H1 (cell line): ENCODE results near the gene TMEM30A. TPM values are rescaled to one million over a fixed set of nuclear protein-coding genes. Genes with fewer than 3 reads are reported as not detected.

ENCODE experiments used
- CTCF ChIA-PET: fragments of 300-600 bp; sonication (Branson Sonifier 250); formaldehyde crosslinking; loops from one replicate; lab custom pipeline; 2021; ENCODE audit not compliant: partially characterized antibody; lab: Charles Lee
- POLR2A ChIA-PET: fragments of 300-600 bp; sonication (Branson Sonifier 250); formaldehyde crosslinking; loops from one replicate; lab custom pipeline; 2021; ENCODE audit warnings: inconsistent platforms; ENCODE audit not compliant: partially characterized antibody; lab: Charles Lee
- DNase-seq, 2 experiments: peaks; one replicate each; pipeline versions ENCODE4 v3.0.0 to v3.0.0-alpha.2; 2010 to 2022; ENCODE audit warnings: low spot score in 2 of 2, low read depth in 1 of 2, mixed read lengths in 1 of 2
- FAIRE-seq: peaks from 2 replicates; lab custom pipeline; 2011; peaks lifted over from hg19 to GRCh38; lab: Jason Lieb, UNC
- H2AFZ ChIP-seq: 2 replicates; pipeline ENCODE4 v1.8.1; 2012; ENCODE audit warnings: low read length, inconsistent platforms
- H2AK5ac ChIP-seq: 2 replicates; pipeline ENCODE4 v1.6.1; 2013; ENCODE audit warnings: low read depth, low read length
- H2BK120ac ChIP-seq: replicated peaks from 2 replicates; pipeline ENCODE3; 2013; ENCODE audit warnings: low read depth, low read length, inconsistent platforms
- H2BK12ac ChIP-seq: 2 replicates; pipeline ENCODE4 v1.6.1; 2013; ENCODE audit warnings: low read depth, low read length
- H2BK15ac ChIP-seq: 2 replicates; pipeline ENCODE4 v1.6.1; 2013; ENCODE audit warnings: low read length
- H2BK20ac ChIP-seq: 2 replicates; pipeline ENCODE4 v1.6.1; 2013; ENCODE audit warnings: low read length
- H2BK5ac ChIP-seq: 2 replicates; pipeline ENCODE4 v1.6.1; 2013; ENCODE audit warnings: low read depth, low read length
- H3K14ac ChIP-seq: 2 replicates; pipeline ENCODE4 v1.6.1; 2013; ENCODE audit warnings: inconsistent platforms; ENCODE audit not compliant: insufficient read length
- H3K18ac ChIP-seq: 2 replicates; pipeline ENCODE4 v1.6.1; 2013; ENCODE audit warnings: low read length; ENCODE audit errors: extremely low read depth
- H3K23ac ChIP-seq: 2 replicates; pipeline ENCODE4 v1.6.1; 2013; ENCODE audit warnings: inconsistent platforms; ENCODE audit not compliant: insufficient read length
- H3K23me2 ChIP-seq: 2 replicates; pipeline ENCODE4 v1.6.1; 2013; ENCODE audit warnings: low read depth, low read length
- H3K27ac ChIP-seq: 2 replicates; pipeline ENCODE4 v1.6.1; 2011; ENCODE audit warnings: low read depth, low read length, inconsistent platforms
- H3K27me3 ChIP-seq, 4 experiments: replicated peaks in 1 of 4; 1 replicate in 1 of 4; 2 replicates in 3 of 4; pipeline versions ENCODE4 v1.6.1 to v1.8.1; 2011 to 2013; ENCODE audit warnings: low read length in 3 of 4, mild to moderate bottlenecking in 3 of 4, inconsistent platforms in 2 of 4, mixed read lengths in 2 of 4, moderate library complexity in 1 of 4; ENCODE audit not compliant: control insufficient read depth in 3 of 4, insufficient read depth in 3 of 4; ENCODE audit errors: extremely low read depth in 1 of 4
- H3K36me3 ChIP-seq, 4 experiments: 2 replicates each; pipeline versions ENCODE4 v1.6.1 to v1.8.1; 2011 to 2013; ENCODE audit warnings: mild to moderate bottlenecking in 4 of 4, low read length in 3 of 4, moderate library complexity in 2 of 4, control low read depth in 1 of 4, inconsistent platforms in 1 of 4; ENCODE audit not compliant: insufficient read depth in 4 of 4, control insufficient read depth in 2 of 4
- H3K4ac ChIP-seq: replicated peaks from 2 replicates; pipeline ENCODE3; 2013; ENCODE audit warnings: low read length, low read depth, mixed read lengths, inconsistent platforms; ENCODE audit not compliant: insufficient read length
- H3K4me1 ChIP-seq, 4 experiments: replicated peaks in 1 of 4; 1 replicate in 1 of 4; 2 replicates in 3 of 4; pipeline versions ENCODE4 v1.6.1 to v1.8.1; 2011 to 2013; ENCODE audit warnings: low read length in 3 of 4, inconsistent platforms in 2 of 4, mixed read lengths in 1 of 4; ENCODE audit not compliant: insufficient read depth in 4 of 4, control insufficient read depth in 3 of 4
- H3K4me2 ChIP-seq, 2 experiments: 2 replicates each; pipeline versions ENCODE4 v1.6.1 to v1.8.1; 2011 to 2013; ENCODE audit warnings: low read depth in 2 of 2, low read length in 2 of 2, control low read depth in 1 of 2, inconsistent platforms in 1 of 2, mild to moderate bottlenecking in 1 of 2; ENCODE audit not compliant: insufficient read depth in 1 of 2
- H3K4me3 ChIP-seq, 4 experiments: fragments of 200-600, 300-600 bp in 1 of 4; sonication (generic), shearing (Covaris generic), sonication (Bioruptor Twin) in 1 of 4; 2 replicates each; pipeline versions ENCODE4 v1.5.1 to v1.8.1; 2011 to 2016; ENCODE audit warnings: low read length in 4 of 4, low read depth in 3 of 4, control low read depth in 2 of 4, inconsistent platforms in 2 of 4, mild to moderate bottlenecking in 2 of 4, mixed read lengths in 1 of 4, moderate library complexity in 1 of 4; ENCODE audit not compliant: insufficient read depth in 2 of 4; ENCODE audit errors: extremely low read depth in 1 of 4
- H3K56ac ChIP-seq: replicated peaks from 2 replicates; pipeline ENCODE3; 2013; ENCODE audit warnings: low read depth, mild to moderate bottlenecking, mixed read lengths, low read length, inconsistent platforms; ENCODE audit not compliant: insufficient read length
- H3K79me1 ChIP-seq: 2 replicates; pipeline ENCODE4 v1.6.1; 2013; ENCODE audit warnings: low read depth, low read length, control low read depth
- H3K79me2 ChIP-seq, 2 experiments: 2 replicates each; pipeline versions ENCODE4 v1.6.1 to v1.8.1; 2012 to 2013; ENCODE audit warnings: low read length in 2 of 2, mild to moderate bottlenecking in 2 of 2, inconsistent platforms in 1 of 2; ENCODE audit not compliant: insufficient read depth in 2 of 2, control insufficient read depth in 1 of 2
- H3K9ac ChIP-seq, 4 experiments: replicated peaks in 1 of 4; 1 replicate in 1 of 4; 2 replicates in 3 of 4; pipeline versions ENCODE4 v1.6.1 to v1.8.1; 2011 to 2013; ENCODE audit warnings: low read depth in 3 of 4, low read length in 3 of 4, control low read depth in 2 of 4, mild to moderate bottlenecking in 2 of 4, moderate library complexity in 2 of 4, inconsistent platforms in 1 of 4; ENCODE audit errors: extremely low read depth in 1 of 4
- H3K9me3 ChIP-seq, 2 experiments: 2 replicates each; pipeline versions ENCODE4 v1.6.1 to v1.8.1; 2012 to 2013; ENCODE audit warnings: mild to moderate bottlenecking in 2 of 2, moderate library complexity in 2 of 2, control low read depth in 1 of 2, inconsistent platforms in 1 of 2, low read depth in 1 of 2, low read length in 1 of 2, mixed read lengths in 1 of 2; ENCODE audit not compliant: insufficient read depth in 2 of 2
- H4K20me1 ChIP-seq, 2 experiments: replicated peaks in 1 of 2; 2 replicates each; pipeline versions ENCODE3 to v1.8.1; 2011 to 2013; ENCODE audit warnings: inconsistent platforms in 2 of 2, low read length in 2 of 2, mild to moderate bottlenecking in 1 of 2; ENCODE audit not compliant: insufficient read depth in 2 of 2, control insufficient read depth in 1 of 2
- H4K5ac ChIP-seq: 2 replicates; pipeline ENCODE4 v1.6.1; 2013; ENCODE audit warnings: low read length, low read depth, mixed read lengths, inconsistent platforms; ENCODE audit not compliant: insufficient read length
- H4K8ac ChIP-seq: 2 replicates; pipeline ENCODE4 v1.8.0; 2013; ENCODE audit warnings: mild to moderate bottlenecking, moderate library complexity, low read length, inconsistent platforms; ENCODE audit not compliant: insufficient read depth; ENCODE audit errors: extremely low read depth
- H4K91ac ChIP-seq: replicated peaks from 2 replicates; pipeline ENCODE3; 2013; ENCODE audit warnings: low read length, mixed read lengths, inconsistent platforms; ENCODE audit not compliant: insufficient read length
- ASH2L ChIP-seq: fragments of 200-600, 300-600 bp; sonication (generic); IDR thresholded peaks from one replicate; pipeline ENCODE4 v1.7.1; 2017; ENCODE audit warnings: low read length
- FOSL1 ChIP-seq: IDR thresholded peaks from 2 replicates; pipeline ENCODE4 v1.6.1; 2011; ENCODE audit warnings: mild to moderate bottlenecking, low read depth, low read length, moderate library complexity; ENCODE audit not compliant: insufficient read depth
- HDAC2 ChIP-seq, 2 experiments: fragments of 300-600 bp in 1 of 2; sonication (generic) in 1 of 2; IDR thresholded peaks; 2 replicates each; pipeline ENCODE4 v1.6.1; 2011 to 2012; ENCODE audit warnings: low read depth in 2 of 2, low read length in 2 of 2, mild to moderate bottlenecking in 2 of 2, moderate library complexity in 2 of 2, borderline replicate concordance in 1 of 2, inconsistent platforms in 1 of 2
- HDAC6 ChIP-seq: IDR thresholded peaks from one replicate; pipeline ENCODE4 v1.7.1; 2012; ENCODE audit warnings: low read depth, mild to moderate bottlenecking, inconsistent platforms, low read length, moderate library complexity
- JUND ChIP-seq: IDR thresholded peaks from 2 replicates; pipeline ENCODE4 v1.6.1; 2011; ENCODE audit warnings: mild to moderate bottlenecking, improper control_type of control experiment, low read length
- SIX5 ChIP-seq: IDR thresholded peaks from 2 replicates; pipeline ENCODE4 v1.6.1; 2011; ENCODE audit warnings: mild to moderate bottlenecking, low read depth, low read length
- SP2 ChIP-seq: IDR thresholded peaks from 2 replicates; pipeline ENCODE4 v1.6.1; 2012; ENCODE audit warnings: mild to moderate bottlenecking, low read length, inconsistent platforms
- TAF1 ChIP-seq: IDR thresholded peaks from 2 replicates; pipeline ENCODE4 v1.6.1; 2011; ENCODE audit warnings: mild to moderate bottlenecking, low read depth, low read length
- WGBS, 2 experiments: shearing (Covaris generic) in 1 of 2; methylation state at CpG; one replicate each; pipeline versions ENCODE4 v1.1.6 to v1.1.7; 2013 to 2015; ENCODE audit warnings: low lambda C conversion rate in 2 of 2, mixed read lengths in 2 of 2, inconsistent platforms in 1 of 2, low coverage in 1 of 2, missing lambda C conversion rate in 1 of 2; ENCODE audit not compliant: insufficient replicate concordance in 2 of 2, insufficient coverage in 1 of 2, insufficient read length in 1 of 2; ENCODE audit errors: extremely low coverage in 1 of 2, missing lambda C conversion rate in 1 of 2; 5-methylcytosine and 5-hydroxymethylcytosine counted together
- polyA plus RNA-seq, 7 experiments: library from polyadenylated mRNA; depleted of rRNA in 3 of 7; stranded (reverse) in 5 of 7; unstranded in 2 of 7; fragments of >200 nt in 5 of 7; fragments of 200-250 nt in 2 of 7; gene quantifications; 1 replicate in 5 of 7; 2 replicates in 1 of 7; 4 replicates in 1 of 7; pipeline versions ENCODE4 v1.2.1 to v1.2.3, GENCODE V29; 2011 to 2013; ENCODE audit warnings: missing spikeins in 2 of 7, mixed read lengths in 2 of 7
- total RNA-seq: library from RNA; stranded (reverse); fragmentation: NEBNext Ultra II Directional; extraction: Animal tissue kit (Norgen Biotek cat#: 25700); gene quantifications from 2 replicates; pipeline ENCODE4 v1.2.1, GENCODE V29; 2021
- TF ChIP-seq, protein P1 (sequence below), 3 experiments: IDR thresholded peaks; 1 replicate in 2 of 3; 2 replicates in 1 of 3; pipeline versions ENCODE4 v1.5.1 to v1.6.1; 2011; ENCODE audit warnings: low read length in 3 of 3, mild to moderate bottlenecking in 3 of 3, inconsistent platforms in 2 of 3, low read depth in 1 of 3, moderate library complexity in 1 of 3; ENCODE audit not compliant: insufficient read depth in 1 of 3; ENCODE audit errors: control extremely low read depth in 1 of 3
- TF ChIP-seq, protein P2 (sequence below): IDR thresholded peaks from 2 replicates; pipeline ENCODE4 v1.6.1; 2011; ENCODE audit warnings: low read length, improper control_type of control experiment

TMEM30A gene
- total and polyA plus RNA-seq, 2 of the 8 experiments (the other 6 are each of a cell fraction or from before 2014, with no cell fraction given), result 10.5 to 71.0 TPM

DNA sequence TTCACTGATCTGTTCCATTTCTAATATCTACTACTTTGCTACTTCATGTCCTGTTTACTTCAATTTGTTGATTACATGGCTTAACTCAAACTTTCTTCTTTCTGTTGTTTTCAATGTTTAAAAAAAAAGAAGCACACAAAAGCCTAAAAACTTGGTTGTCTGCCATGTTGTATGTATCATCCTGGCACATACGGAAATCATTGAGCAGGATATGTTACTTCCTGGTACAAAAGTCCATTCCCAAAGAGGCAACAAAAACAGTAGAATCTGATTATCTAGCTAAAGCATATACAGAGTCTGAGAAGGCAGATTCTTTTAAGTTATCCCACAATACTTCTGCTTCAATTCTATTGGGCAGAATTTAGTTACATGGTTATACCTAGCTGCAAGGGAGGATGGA is 64.2 kb downstream of the TMEM30A start:
- CTCF ChIA-PET, result interaction anchor here (0.6 to 5.2 kb wide), 5 partner anchors 10 to 786 kb away, joined by 3 to 60 read pairs (median 4); no protein-coding TSS in a partner anchor
- Histone ChIP-seq H2BK5ac (no peak overlapping the region), H3K27ac (no peak overlapping the region)
- TF ChIP-seq SIX5 (no peak), FOSL1 (no peak), SP2 (no peak), TAF1 (no peak), HDAC2 (IDR thresholded peaks at IDR 0.05; ENCODE audit: borderline replicate concordance in 1 of 2, low read depth in 2 of 2, low read length in 2 of 2) (no peak), HDAC6 (no peak), ASH2L (no peak), JUND (no peak)
- TF ChIP-seq, protein P1, sequence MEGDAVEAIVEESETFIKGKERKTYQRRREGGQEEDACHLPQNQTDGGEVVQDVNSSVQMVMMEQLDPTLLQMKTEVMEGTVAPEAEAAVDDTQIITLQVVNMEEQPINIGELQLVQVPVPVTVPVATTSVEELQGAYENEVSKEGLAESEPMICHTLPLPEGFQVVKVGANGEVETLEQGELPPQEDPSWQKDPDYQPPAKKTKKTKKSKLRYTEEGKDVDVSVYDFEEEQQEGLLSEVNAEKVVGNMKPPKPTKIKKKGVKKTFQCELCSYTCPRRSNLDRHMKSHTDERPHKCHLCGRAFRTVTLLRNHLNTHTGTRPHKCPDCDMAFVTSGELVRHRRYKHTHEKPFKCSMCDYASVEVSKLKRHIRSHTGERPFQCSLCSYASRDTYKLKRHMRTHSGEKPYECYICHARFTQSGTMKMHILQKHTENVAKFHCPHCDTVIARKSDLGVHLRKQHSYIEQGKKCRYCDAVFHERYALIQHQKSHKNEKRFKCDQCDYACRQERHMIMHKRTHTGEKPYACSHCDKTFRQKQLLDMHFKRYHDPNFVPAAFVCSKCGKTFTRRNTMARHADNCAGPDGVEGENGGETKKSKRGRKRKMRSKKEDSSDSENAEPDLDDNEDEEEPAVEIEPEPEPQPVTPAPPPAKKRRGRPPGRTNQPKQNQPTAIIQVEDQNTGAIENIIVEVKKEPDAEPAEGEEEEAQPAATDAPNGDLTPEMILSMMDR (IDR thresholded peaks at IDR 0.05; ENCODE audit: control extremely low read depth in 1 of 3, insufficient read depth in 1 of 3, low read depth in 1 of 3, low read length in 3 of 3), result no peak
- TF ChIP-seq, protein P2, sequence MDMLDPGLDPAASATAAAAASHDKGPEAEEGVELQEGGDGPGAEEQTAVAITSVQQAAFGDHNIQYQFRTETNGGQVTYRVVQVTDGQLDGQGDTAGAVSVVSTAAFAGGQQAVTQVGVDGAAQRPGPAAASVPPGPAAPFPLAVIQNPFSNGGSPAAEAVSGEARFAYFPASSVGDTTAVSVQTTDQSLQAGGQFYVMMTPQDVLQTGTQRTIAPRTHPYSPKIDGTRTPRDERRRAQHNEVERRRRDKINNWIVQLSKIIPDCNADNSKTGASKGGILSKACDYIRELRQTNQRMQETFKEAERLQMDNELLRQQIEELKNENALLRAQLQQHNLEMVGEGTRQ, result no peak

More for the DNA sequence above, 64.2 kb downstream of the TMEM30A start:
- Histone ChIP-seq H2AFZ (no peak overlapping the region), H3K56ac (no peak overlapping the region), H2BK120ac (no peak overlapping the region), H3K36me3 (no peaks in the 10 kb centered on the region), H3K18ac (no peak overlapping the region), H3K9me3 (no peaks in the 10 kb centered on the region), H3K23me2 (no peaks in the 10 kb centered on the region), H2BK12ac (no peak overlapping the region), H3K4me1 (peaks cover 0 to 4% (median 0%) of the 10 kb centered on the region in 4 experiments; a peak in 1 of 7 replicates), H3K9ac (no peak overlapping the region), H3K23ac (no peak overlapping the region), H3K79me1 (no peaks in the 10 kb centered on the region), H3K4me2 (no peak overlapping the region), H3K79me2 (no peaks in the 10 kb centered on the region), H3K14ac (no peak overlapping the region), H2BK15ac (no peak overlapping the region), H3K4ac (no peak overlapping the region), H4K5ac (no peak overlapping the region), H4K8ac (no peak overlapping the region), H2BK20ac (no peak overlapping the region), H2AK5ac (no peak overlapping the region), H3K27me3 (no peaks in the 10 kb centered on the region), H4K91ac (no peak overlapping the region), H3K4me3 (no peak overlapping the region), H4K20me1 (no peaks in the 10 kb centered on the region)
- 92% methylated on average over 1 of the region's 1 CpG; no CpG with 5 or more reads in 1 of the 2 experiments for WGBS, 2 experiments
- POLR2A ChIA-PET, result no interaction called here
- no peak for FAIRE-seq
- no peak for DNase-seq
